HCT116 (cell line): Measurements from ENCODE around the gene GTF2F1. TPM values are rescaled to one million over a fixed set of nuclear protein-coding genes. Genes with fewer than 3 reads are reported as not detected.

Source experiments
- ATAC-seq: fragments of 200-7000 bp; cut with Tn5 transposase; 2 replicates; pipeline ENCODE4 v1.9.1; 2020; ENCODE audit warnings: mild to moderate bottlenecking, moderate library complexity
- BruUV-seq: library from RNA; stranded (reverse); fragments of 400-500 nt; replicated peaks from 2 replicates; lab custom pipeline; 2021; lab: Mats Ljungman, UMichigan
- CTCF ChIA-PET: fragments of 300-600 bp; sonication (Branson Sonifier 250); formaldehyde crosslinking; loops from one replicate; lab custom pipeline; 2021; ENCODE audit warnings: antibody characterized with exemption; lab: Charles Lee
- POLR2A ChIA-PET: fragments of 300-600, 350-600 bp; sonication (Branson Sonifier 250); formaldehyde crosslinking; loops from one replicate; lab custom pipeline; 2021; ENCODE audit warnings: antibody characterized with exemption; lab: Charles Lee
- RAD21 ChIA-PET, 2 experiments: fragments of 300-600 bp; sonication (Branson Sonifier 250); formaldehyde crosslinking; loops; one replicate each; lab custom pipeline; 2023; ENCODE audit warnings: low total read pairs in 2 of 2; ENCODE audit not compliant: uncharacterized antibody in 2 of 2, unreplicated experiment in 2 of 2, low non-redundant PET in 1 of 2; lab: Charles Lee
- DNase-seq: peaks from one replicate; pipeline ENCODE4 v3.0.0-alpha.2; 2010; ENCODE audit warnings: low read depth, low spot score
- H2AFZ ChIP-seq: fragments of 200-600 bp; shearing (Covaris generic), sonication (generic); 2 replicates; pipeline ENCODE4 v1.6.1; 2017; ENCODE audit warnings: low read depth, mixed run types, mixed read lengths, antibody characterized with exemption, low read length; ENCODE audit not compliant: poor library complexity, severe bottlenecking
- H3K27ac ChIP-seq: 2 replicates; pipeline ENCODE4 v1.5.1; 2012; ENCODE audit warnings: low read depth, low read length
- H3K27me3 ChIP-seq: fragments of 200-600 bp; sonication (generic); 2 replicates; pipeline ENCODE4 v1.6.1; 2016; ENCODE audit warnings: mixed run types, low read length, mixed read lengths; ENCODE audit not compliant: insufficient read depth
- H3K36me3 ChIP-seq, 2 experiments: fragments of 200-500 bp in 1 of 2; fragments of 200-600 bp in 1 of 2; sonication (Bioruptor generic) in 1 of 2; sonication (generic) in 1 of 2; 2 replicates each; pipeline versions ENCODE4 v1.5.1 to v1.6.1; 2014 to 2016; ENCODE audit warnings: low read length in 2 of 2, inconsistent platforms in 1 of 2, mixed read lengths in 1 of 2, mixed run types in 1 of 2; ENCODE audit not compliant: insufficient read depth in 2 of 2, control insufficient read depth in 1 of 2
- H3K4me1 ChIP-seq, 2 experiments: fragments of 200-600 bp in 1 of 2; sonication (generic) in 1 of 2; 2 replicates each; pipeline versions ENCODE4 v1.5.1 to v1.6.1; 2012 to 2017; ENCODE audit warnings: low read length in 2 of 2, inconsistent platforms in 1 of 2, mild to moderate bottlenecking in 1 of 2, mixed read lengths in 1 of 2, mixed run types in 1 of 2, moderate library complexity in 1 of 2; ENCODE audit not compliant: insufficient read depth in 2 of 2, control insufficient read depth in 1 of 2
- H3K4me2 ChIP-seq: fragments of 200-600 bp; sonication (generic); 2 replicates; pipeline ENCODE4 v1.6.1; 2017; ENCODE audit warnings: mixed run types, low read length, mixed read lengths
- H3K4me3 ChIP-seq, 2 experiments: fragments of 200-600 bp in 1 of 2; sonication (generic) in 1 of 2; replicated peaks in 1 of 2; 2 replicates each; pipeline ENCODE4 v1.5.1; 2011 to 2016; ENCODE audit warnings: low read length in 2 of 2, control low read depth in 1 of 2, low read depth in 1 of 2, mild to moderate bottlenecking in 1 of 2, mixed read lengths in 1 of 2, mixed run types in 1 of 2
- H3K79me2 ChIP-seq: fragments of 200-600 bp; sonication (generic); 2 replicates; pipeline ENCODE4 v1.6.1; 2017; ENCODE audit warnings: mild to moderate bottlenecking, mixed run types, low read length, moderate library complexity, mixed read lengths; ENCODE audit not compliant: insufficient read depth
- H3K9ac ChIP-seq: fragments of 200-600 bp; sonication (generic); 2 replicates; pipeline ENCODE4 v1.6.1; 2016; ENCODE audit warnings: low read length, mixed read lengths
- H3K9me2 ChIP-seq: fragments of 200-600 bp; sonication (generic), shearing (Covaris generic); 2 replicates; pipeline ENCODE4 v1.6.1; 2017; ENCODE audit warnings: mixed run types, mild to moderate bottlenecking, moderate library complexity; ENCODE audit not compliant: insufficient read depth
- H3K9me3 ChIP-seq, 2 experiments: fragments of 200-500 bp in 1 of 2; fragments of 200-600 bp in 1 of 2; sonication (Bioruptor generic) in 1 of 2; sonication (generic) in 1 of 2; 2 replicates each; pipeline ENCODE4 v1.6.1; 2014 to 2017; ENCODE audit warnings: low read length in 2 of 2, mixed read lengths in 2 of 2, inconsistent platforms in 1 of 2, low read depth in 1 of 2, mild to moderate bottlenecking in 1 of 2, mixed run types in 1 of 2, moderate library complexity in 1 of 2; ENCODE audit not compliant: control insufficient read depth in 1 of 2, insufficient read depth in 1 of 2
- H4K20me1 ChIP-seq: fragments of 200-600 bp; sonication (generic), shearing (Covaris generic); 2 replicates; pipeline ENCODE4 v1.6.1; 2017; ENCODE audit warnings: mixed run types, mild to moderate bottlenecking, moderate library complexity; ENCODE audit not compliant: insufficient read depth
- ATF3 ChIP-seq: IDR thresholded peaks from 2 replicates; pipeline ENCODE4 v1.6.1; 2012
- CBX3 ChIP-seq: IDR thresholded peaks from 2 replicates; pipeline ENCODE4 v1.6.1; 2012; ENCODE audit warnings: low read depth
- EGR1 ChIP-seq: IDR thresholded peaks from 2 replicates; pipeline ENCODE4 v1.6.1; 2012; ENCODE audit warnings: low read depth
- EZH2phosphoT487 ChIP-seq: fragments of 200-600 bp; IDR thresholded peaks from 2 replicates; pipeline ENCODE4 v1.6.1; 2018; ENCODE audit warnings: antibody characterized with exemption, borderline replicate concordance
- JUND ChIP-seq: IDR thresholded peaks from 2 replicates; pipeline ENCODE4 v1.6.1; 2012
- REST ChIP-seq: IDR thresholded peaks from 2 replicates; pipeline ENCODE4 v1.6.1; 2012; ENCODE audit warnings: low read depth
- SP1 ChIP-seq: IDR thresholded peaks from 2 replicates; pipeline ENCODE4 v1.6.1; 2012; ENCODE audit warnings: low read depth
- SRF ChIP-seq: IDR thresholded peaks from 2 replicates; pipeline ENCODE4 v1.6.1; 2012; ENCODE audit warnings: low read depth
- ZBTB33 ChIP-seq: IDR thresholded peaks from 2 replicates; pipeline ENCODE4 v1.6.1; 2011; ENCODE audit warnings: mild to moderate bottlenecking, low read length, moderate library complexity; ENCODE audit not compliant: insufficient replicate concordance; ENCODE audit errors: extremely low read depth
- ZFX ChIP-seq: fragments of 450-650 bp; IDR thresholded peaks from 2 replicates; pipeline ENCODE4 v1.6.1; 2017
- intact Hi-C: fragments of 100-400 bp; cut with micrococcal nuclease; formaldehyde crosslinking; loops from 2 replicates; pipeline ENCODE4 v1.10.0; 2022
- total RNA-seq: library from RNA; stranded (reverse); gene quantifications from one replicate; pipeline ENCODE4 v1.2.1, GENCODE V29; 2021; ENCODE audit not compliant: unreplicated experiment
- TF ChIP-seq, protein P1 (sequence below): IDR thresholded peaks from 2 replicates; pipeline ENCODE4 v1.6.1; 2012

Gene GTF2F1
- total RNA-seq, 1 experiment from 2014 or later = 82.0 TPM

DNA sequence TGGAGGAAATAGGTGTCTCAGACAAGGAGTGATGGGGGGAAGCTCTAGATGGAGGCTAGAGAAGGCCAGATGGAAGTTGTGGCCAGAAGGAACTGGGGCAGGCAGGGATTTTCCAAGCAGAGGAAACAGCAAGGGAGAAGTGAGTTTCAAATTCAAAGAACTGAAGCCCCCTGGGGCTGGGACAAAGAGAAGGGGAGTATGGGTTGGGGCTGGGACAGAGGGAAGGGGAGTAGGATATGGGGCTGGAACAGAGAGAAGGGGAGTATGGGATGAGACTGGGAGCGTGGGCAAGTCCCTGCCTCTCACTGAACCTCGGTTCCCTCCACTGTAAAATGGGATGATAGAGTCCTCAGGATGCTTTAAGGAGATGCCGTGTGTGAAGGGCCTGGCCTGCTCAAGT lies 1.9 kb upstream of the GTF2F1 start:
- no peak for TF ChIP-seq CBX3
- no peak for TF ChIP-seq ATF3
- TF ChIP-seq ZFX = no peak
- no peak for TF ChIP-seq EZH2phosphoT487
- TF ChIP-seq SRF = no peak
- no peak for TF ChIP-seq ZBTB33
- TF ChIP-seq SP1 = no peak
- TF ChIP-seq JUND = no peak
- no peak for TF ChIP-seq REST
- TF ChIP-seq, protein P1, sequence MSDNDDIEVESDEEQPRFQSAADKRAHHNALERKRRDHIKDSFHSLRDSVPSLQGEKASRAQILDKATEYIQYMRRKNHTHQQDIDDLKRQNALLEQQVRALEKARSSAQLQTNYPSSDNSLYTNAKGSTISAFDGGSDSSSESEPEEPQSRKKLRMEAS = no peak
- TF ChIP-seq EGR1 = no peak
- Histone ChIP-seq H3K4me2 (no peak overlapping the region), H3K4me3 (no peak overlapping the region), H3K27me3 (no peaks in the 10 kb centered on the region), H3K9ac (no peak overlapping the region), H3K4me1 (peaks cover 8 to 21% of the 10 kb centered on the region in 2 experiments), H4K20me1 (no peaks in the 10 kb centered on the region), H3K9me3 (no peaks in the 10 kb centered on the region), H3K27ac (no peak overlapping the region), H3K79me2 (peaks cover 27% of the 10 kb centered on the region), H3K9me2 (no peaks in the 10 kb centered on the region), H2AFZ (no peak overlapping the region), H3K36me3 (peaks cover 6 to 9% of the 10 kb centered on the region in 2 experiments; a peak in 2 of 4 replicates)
- DNase-seq (no peak), ATAC-seq (no peak)
- no TSS peak for BruUV-seq
- ChIA-PET RAD21 (no interaction called here), POLR2A (no interaction called here), CTCF (no interaction called here)
- intact Hi-C loops = no loop called here
